ENCODE results near the gene OGT.

DNA sequence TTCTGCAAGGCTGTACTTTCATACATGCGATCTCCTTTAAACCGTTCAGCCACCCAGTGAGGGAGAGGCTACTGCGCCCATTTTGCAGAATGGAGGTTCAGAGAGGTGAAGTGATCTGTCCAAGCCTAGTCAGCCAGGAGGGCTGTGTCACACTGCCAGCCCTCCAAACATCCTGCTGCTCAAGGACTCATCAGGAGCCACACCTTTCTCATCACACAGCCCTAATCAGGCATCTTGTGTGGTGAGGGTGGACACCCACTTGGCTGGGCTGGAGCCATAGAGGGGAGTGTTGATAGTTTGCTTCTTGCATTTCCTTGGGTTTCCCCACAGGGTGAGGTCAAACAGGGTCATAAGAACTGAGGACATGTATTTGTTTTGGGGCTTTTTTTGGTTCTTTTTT, 90.8 kb downstream of the OGT start:
- TF ChIP-seq POLR2AphosphoS5 (IDR thresholded peaks at IDR 0.05; ENCODE audit: low read depth, low read length) (no peak), REST (IDR thresholded peaks at IDR 0.05; ENCODE audit: insufficient read depth in 1 of 2, low read depth in 2 of 2, low read length in 2 of 2) (no peak), TAF1 (IDR thresholded peaks at IDR 0.05; ENCODE audit: borderline replicate concordance, insufficient read depth, low read length) (no peak), FOXP2 (optimal IDR thresholded peaks at IDR 0.05; ENCODE audit: borderline replicate concordance, extremely low read depth, extremely low read length, insufficient read depth) (no peak)

Measured in PFSK-1 (cell line).